Measurements from ENCODE around the gene VAV2.

The VAV2 gene

DNA sequence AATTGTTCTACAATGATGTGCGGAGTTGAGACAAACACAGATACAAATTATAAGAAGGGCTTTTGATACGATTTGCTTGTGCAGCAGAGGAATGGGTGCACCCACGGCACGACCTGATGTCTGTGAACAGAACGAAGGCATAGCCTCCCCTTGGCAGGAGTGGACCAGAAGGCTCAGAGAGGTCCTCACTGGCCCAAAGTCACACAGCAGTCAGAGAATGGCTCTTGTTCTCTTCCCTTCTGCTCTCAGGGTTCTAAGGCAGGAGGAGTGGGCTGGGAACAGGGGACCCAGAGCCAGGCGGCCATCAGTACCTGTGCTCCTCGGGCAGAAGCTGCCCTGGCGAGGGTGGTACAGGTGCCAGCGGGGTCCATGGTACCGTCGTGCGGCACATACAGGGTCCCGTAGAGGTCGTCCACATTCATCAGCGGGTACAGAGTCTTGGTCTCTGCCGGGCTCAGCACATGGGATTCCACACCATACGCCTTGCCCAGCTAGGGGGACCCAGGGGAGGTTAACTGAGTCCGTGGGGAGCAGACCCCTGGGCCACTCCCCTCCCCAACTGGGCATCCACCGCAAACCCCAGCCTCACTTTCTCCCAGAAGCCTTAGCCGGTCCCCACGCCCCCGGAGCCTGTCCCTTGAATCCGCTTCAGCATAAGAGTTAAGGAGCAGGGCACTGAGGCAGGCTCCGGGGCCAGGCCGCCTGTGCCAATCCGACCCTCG lies 261.0 kb downstream of the VAV2 start:
- H3K9me3 ChIP-seq (ENCODE audit: insufficient read depth, low read length), result no peaks in the 10 kb centered on the region
- H3K4me2 ChIP-seq (ENCODE audit: low read depth, low read length, poor library complexity, severe bottlenecking), result no peak overlapping the region
- H3K36me3 ChIP-seq (ENCODE audit: low read length), result no peaks in the 10 kb centered on the region
- no peaks in the 10 kb centered on the region for H3F3A ChIP-seq (ENCODE audit: insufficient read depth)
- no peaks in the 10 kb centered on the region for H3K79me2 ChIP-seq (ENCODE audit: insufficient read depth, low read length)
- no peak overlapping the region for H3K27ac ChIP-seq (ENCODE audit: low read depth, low read length)
- H4K20me1 ChIP-seq (ENCODE audit: low read depth, low read length), result no peaks in the 10 kb centered on the region
- H3K9ac ChIP-seq (ENCODE audit: low read length), result no peak overlapping the region
- TF ChIP-seq EZH2phosphoT487 (conservative IDR thresholded peaks at IDR 0.05; ENCODE audit: low read length), result no peak
- TF ChIP-seq, protein P1, sequence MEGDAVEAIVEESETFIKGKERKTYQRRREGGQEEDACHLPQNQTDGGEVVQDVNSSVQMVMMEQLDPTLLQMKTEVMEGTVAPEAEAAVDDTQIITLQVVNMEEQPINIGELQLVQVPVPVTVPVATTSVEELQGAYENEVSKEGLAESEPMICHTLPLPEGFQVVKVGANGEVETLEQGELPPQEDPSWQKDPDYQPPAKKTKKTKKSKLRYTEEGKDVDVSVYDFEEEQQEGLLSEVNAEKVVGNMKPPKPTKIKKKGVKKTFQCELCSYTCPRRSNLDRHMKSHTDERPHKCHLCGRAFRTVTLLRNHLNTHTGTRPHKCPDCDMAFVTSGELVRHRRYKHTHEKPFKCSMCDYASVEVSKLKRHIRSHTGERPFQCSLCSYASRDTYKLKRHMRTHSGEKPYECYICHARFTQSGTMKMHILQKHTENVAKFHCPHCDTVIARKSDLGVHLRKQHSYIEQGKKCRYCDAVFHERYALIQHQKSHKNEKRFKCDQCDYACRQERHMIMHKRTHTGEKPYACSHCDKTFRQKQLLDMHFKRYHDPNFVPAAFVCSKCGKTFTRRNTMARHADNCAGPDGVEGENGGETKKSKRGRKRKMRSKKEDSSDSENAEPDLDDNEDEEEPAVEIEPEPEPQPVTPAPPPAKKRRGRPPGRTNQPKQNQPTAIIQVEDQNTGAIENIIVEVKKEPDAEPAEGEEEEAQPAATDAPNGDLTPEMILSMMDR (IDR thresholded peaks at IDR 0.05; ENCODE audit: insufficient read depth, low read length, poor library complexity, severe bottlenecking), result no peak
- H3K4me3 ChIP-seq (ENCODE audit: insufficient read depth, low read length, poor library complexity, severe bottlenecking), result no peak overlapping the region
- H3K27me3 ChIP-seq (ENCODE audit: low read length), result no peaks in the 10 kb centered on the region
- no peaks in the 10 kb centered on the region for H3K9me2 ChIP-seq (replicated peaks; ENCODE audit: insufficient read depth, low read length)
- no peak overlapping the region for H2AFZ ChIP-seq (ENCODE audit: low read depth, low read length, severe bottlenecking)

DNA sequence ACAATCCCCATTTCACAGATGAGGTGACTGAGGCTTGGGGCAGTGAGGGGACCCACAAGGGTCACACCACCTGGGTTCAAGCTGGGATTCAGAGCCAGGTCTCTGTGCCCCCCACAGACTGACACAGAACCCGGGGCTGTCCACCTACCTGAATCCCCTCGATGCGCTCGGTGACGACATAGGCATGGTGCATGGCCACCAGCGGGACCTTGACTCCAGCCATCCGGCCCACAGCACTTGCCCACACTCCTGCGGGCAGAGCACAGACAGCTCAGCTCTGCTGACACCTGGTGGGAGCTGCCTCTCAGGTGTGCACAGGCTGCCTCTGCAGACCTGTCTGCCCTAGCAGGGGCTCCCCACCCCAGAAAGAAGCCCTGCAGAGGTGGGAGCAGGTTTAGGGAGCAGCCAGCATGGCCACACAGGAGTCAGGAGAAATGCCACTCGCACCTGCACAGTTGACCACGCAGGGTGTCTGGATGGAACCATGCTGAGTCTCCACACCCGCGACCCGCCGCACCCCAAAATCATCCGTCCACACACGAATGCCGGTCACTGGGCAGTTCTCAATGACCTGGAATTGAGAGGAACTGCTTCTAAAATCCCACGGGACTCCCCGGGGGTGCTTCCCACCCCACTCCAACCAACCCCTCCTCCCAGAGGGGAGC lies 262.4 kb downstream of the VAV2 start:
- Histone ChIP-seq H2AFZ (ENCODE audit: low read depth, low read length, severe bottlenecking) (no peak overlapping the region), H3K4me2 (ENCODE audit: low read depth, low read length, poor library complexity, severe bottlenecking) (no peak overlapping the region), H3K79me2 (ENCODE audit: insufficient read depth, low read length) (no peaks in the 10 kb centered on the region), H3K36me3 (ENCODE audit: low read length) (no peaks in the 10 kb centered on the region), H3K9me3 (ENCODE audit: insufficient read depth, low read length) (no peaks in the 10 kb centered on the region), H3K27ac (ENCODE audit: low read depth, low read length) (no peak overlapping the region), H3F3A (ENCODE audit: insufficient read depth) (no peaks in the 10 kb centered on the region), H3K4me3 (ENCODE audit: insufficient read depth, low read length, poor library complexity, severe bottlenecking) (no peak overlapping the region), H3K9me2 (replicated peaks; ENCODE audit: insufficient read depth, low read length) (no peaks in the 10 kb centered on the region), H4K20me1 (ENCODE audit: low read depth, low read length) (no peaks in the 10 kb centered on the region), H3K9ac (ENCODE audit: low read length) (no peak overlapping the region), H3K27me3 (ENCODE audit: low read length) (no peaks in the 10 kb centered on the region)
- TF ChIP-seq, protein P1 (IDR thresholded peaks at IDR 0.05; ENCODE audit: insufficient read depth, low read length, poor library complexity, severe bottlenecking), result no peak
- TF ChIP-seq EZH2phosphoT487 (conservative IDR thresholded peaks at IDR 0.05; ENCODE audit: low read length), result no peak

DNA sequence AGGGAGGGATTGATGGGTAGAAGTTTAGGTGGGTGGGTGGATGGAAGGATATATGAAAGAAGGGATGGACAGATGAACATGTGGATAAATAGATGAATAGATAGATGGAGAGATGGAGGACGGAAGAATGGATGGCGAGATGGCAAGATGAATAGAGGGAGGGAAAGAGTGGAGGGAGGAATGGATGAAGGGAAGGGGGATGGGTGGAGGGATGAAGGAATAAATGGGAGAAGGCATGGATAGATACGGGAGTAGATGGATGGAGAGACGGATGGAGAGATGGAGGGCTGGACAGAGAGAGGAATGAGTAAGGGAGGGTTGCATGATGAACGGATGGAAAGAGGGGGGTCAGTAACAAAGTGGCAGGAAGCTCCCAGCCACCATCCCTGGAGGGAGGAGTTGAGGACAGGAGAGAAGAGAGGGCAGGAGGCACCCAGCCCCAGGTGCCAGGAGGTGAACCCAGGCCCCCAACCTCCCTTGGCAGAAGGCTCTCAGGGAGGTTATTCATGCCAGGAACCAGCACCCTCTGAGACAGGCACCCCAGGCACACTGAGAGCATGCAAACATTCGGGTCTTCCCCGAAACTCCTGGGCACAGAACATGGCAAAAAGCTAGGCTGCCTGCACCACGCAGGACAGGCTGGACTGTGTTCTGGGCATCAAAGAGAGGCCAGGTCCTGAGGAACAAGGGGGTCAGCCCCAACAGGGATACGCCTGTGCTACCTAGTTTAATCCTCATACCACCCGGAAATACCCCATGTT lies 263.1 kb downstream of the VAV2 start:
- Histone ChIP-seq H3K4me2 (ENCODE audit: low read depth, low read length, poor library complexity, severe bottlenecking) (no peak overlapping the region), H2AFZ (ENCODE audit: low read depth, low read length, severe bottlenecking) (no peak overlapping the region), H3K27ac (ENCODE audit: low read depth, low read length) (no peak overlapping the region), H3K9me2 (replicated peaks; ENCODE audit: insufficient read depth, low read length) (no peaks in the 10 kb centered on the region), H3K27me3 (ENCODE audit: low read length) (no peaks in the 10 kb centered on the region), H3K9me3 (ENCODE audit: insufficient read depth, low read length) (no peaks in the 10 kb centered on the region), H3K36me3 (ENCODE audit: low read length) (no peaks in the 10 kb centered on the region), H3K4me3 (ENCODE audit: insufficient read depth, low read length, poor library complexity, severe bottlenecking) (no peak overlapping the region), H3K9ac (ENCODE audit: low read length) (no peak overlapping the region), H3F3A (ENCODE audit: insufficient read depth) (no peaks in the 10 kb centered on the region), H3K79me2 (ENCODE audit: insufficient read depth, low read length) (no peaks in the 10 kb centered on the region), H4K20me1 (ENCODE audit: low read depth, low read length) (no peaks in the 10 kb centered on the region)
- TF ChIP-seq, protein P1 (IDR thresholded peaks at IDR 0.05; ENCODE audit: insufficient read depth, low read length, poor library complexity, severe bottlenecking), result no peak
- TF ChIP-seq EZH2phosphoT487 (conservative IDR thresholded peaks at IDR 0.05; ENCODE audit: low read length), result no peak
